Gastroesophageal sphincter (tissue), 4 donors: Measurements from ENCODE around the gene RGS7BP. TPM values are rescaled to one million over a fixed set of nuclear protein-coding genes. Genes with fewer than 3 reads are reported as not detected.

Experiments
- ATAC-seq: fragments of 150-250 bp; one replicate; pipeline ENCODE4 v1.9.1; 2016; ENCODE audit warnings: mild to moderate bottlenecking, moderate library complexity
- H3K27ac ChIP-seq, 4 donors: fragments of 200-600 bp; sonication (generic) in 3 of 4; 1 replicate in 3 of 4; 2 replicates in 1 of 4; pipeline ENCODE4 v1.5.1; 2016 to 2019
- H3K27me3 ChIP-seq: fragments of 200-600 bp; sonication (generic); one replicate; pipeline ENCODE4 v1.5.1; 2019
- H3K36me3 ChIP-seq, 2 donors: fragments of 200-600 bp; sonication (generic); one replicate each; pipeline ENCODE4 v1.5.1; 2019; ENCODE audit warnings: control low read depth in 1 of 2
- H3K4me1 ChIP-seq, 3 donors: fragments of 200-600 bp; sonication (generic); 1 replicate in 2 of 3; 2 replicates in 1 of 3; pipeline ENCODE4 v1.5.1; 2016 to 2019; ENCODE audit warnings: control low read depth in 2 of 3
- H3K4me3 ChIP-seq, 2 donors: fragments of 200-600 bp; sonication (generic); one replicate each; pipeline ENCODE4 v1.5.1; 2019; ENCODE audit warnings: mild to moderate bottlenecking in 1 of 2, moderate library complexity in 1 of 2
- H3K9me3 ChIP-seq, 3 donors: fragments of 200-600 bp; sonication (generic); one replicate each; pipeline ENCODE4 v1.5.1; 2017 to 2019; ENCODE audit warnings: control low read depth in 2 of 3
- CTCF ChIP-seq, 4 experiments: fragments of 200-600 bp in 2 of 4; fragments of 450-650 bp in 2 of 4; sonication (generic) in 1 of 4; IDR thresholded peaks; one replicate each; pipeline ENCODE4 v1.5.1; 2017 to 2019; ENCODE audit warnings: antibody characterized with exemption in 4 of 4, mild to moderate bottlenecking in 2 of 4, moderate library complexity in 2 of 4
- EP300 ChIP-seq: sonication (generic); formaldehyde crosslinking; IDR thresholded peaks from one replicate; pipeline ENCODE4 v1.6.1; 2017; ENCODE audit warnings: antibody characterized with exemption, mild to moderate bottlenecking
- POLR2A ChIP-seq, 2 donors: fragments of 450-650 bp; IDR thresholded peaks; one replicate each; pipeline ENCODE4 v1.6.1; 2017; ENCODE audit warnings: antibody characterized with exemption in 2 of 2, mild to moderate bottlenecking in 2 of 2, moderate library complexity in 1 of 2
- POLR2AphosphoS5 ChIP-seq: sonication (generic); formaldehyde crosslinking; IDR thresholded peaks from one replicate; pipeline ENCODE4 v1.6.1; 2017; ENCODE audit warnings: antibody characterized with exemption
- WGBS, 2 donors: methylation state at CpG; one replicate each; pipeline ENCODE4 v1.1.5; 2018; ENCODE audit warnings: low coverage in 1 of 2; 5-methylcytosine and 5-hydroxymethylcytosine counted together
- total RNA-seq, 4 donors: library from RNA; depleted of rRNA; stranded (reverse); fragments of >200 nt; gene quantifications; one replicate each; pipeline ENCODE4 v1.1.0, GENCODE V29; 2016

RGS7BP gene
- total RNA-seq, result 1 to 10 TPM; 1.5 to 4.4 (median 3.7) TPM

- Histone ChIP-seq H3K27me3 (peaks cover 15% of the 10 kb centered on the region), H3K9me3 (no peaks in the 10 kb centered on the region), H3K4me1 (peaks cover 0 to 34% (median 5%) of the 10 kb centered on the region in 3 donors), H3K4me3 (peak within 1 kb of the TSS; percentile 13 to 59), H3K27ac (peak within 1 kb of the TSS in 2 of 4 donors; percentile 53 to 64), H3K36me3 (no peaks in the 10 kb centered on the region)
- peak; percentile 67 for ATAC-seq
- 0 to 2% methylated on average over 7 to 9 of the region's 53 CpGs for WGBS, 2 donors
- TF ChIP-seq CTCF (IDR thresholded peaks at IDR 0.05) (peak in 3 of 4 experiments; percentile 25 to 42 (median 27)), POLR2AphosphoS5 (no peak)
Measured at GRCh38 chr5:64505769-64506566, at the start of gene RGS7BP. TSS of gene RGS7BP (plus strand) at chr5:64506015. CDS start at chr5:64506625, 610 bp downstream.

- H3K4me3 ChIP-seq, result no peak overlapping the region
- H3K36me3 ChIP-seq, result no peaks in the 10 kb centered on the region
- no peaks in the 10 kb centered on the region for H3K27me3 ChIP-seq
- H3K9me3 ChIP-seq, result peaks cover 0 to 8% (median 0%) of the 10 kb centered on the region in 3 donors
- H3K27ac ChIP-seq, result no peak overlapping the region
- WGBS, 2 donors, result 54 to 82% methylated on average over 1 of the region's 1 CpG
- no peak for ATAC-seq
- H3K4me1 ChIP-seq, result no peaks in the 10 kb centered on the region
- TF ChIP-seq EP300, result no peak
- TF ChIP-seq CTCF (IDR thresholded peaks at IDR 0.05), result no peak
- no peak for TF ChIP-seq POLR2A (IDR thresholded peaks at IDR 0.05)
- no peak for TF ChIP-seq POLR2AphosphoS5
Measured at GRCh38 chr5:64457846-64458245, 48.0 kb upstream of the RGS7BP start.

GRCh38 chr5:64458948-64459347 lies 46.9 kb upstream of the RGS7BP start:
- Histone ChIP-seq H3K27me3 (no peaks in the 10 kb centered on the region), H3K36me3 (no peaks in the 10 kb centered on the region), H3K27ac (no peak overlapping the region), H3K4me1 (no peaks in the 10 kb centered on the region), H3K4me3 (no peak overlapping the region), H3K9me3 (peaks cover 0 to 15% (median 0%) of the 10 kb centered on the region in 3 donors)
- WGBS, 2 donors, result 39% methylated on average over 2 of the region's 3 CpGs; no CpG with 5 or more reads in 1 of the 2 donors
- TF ChIP-seq POLR2AphosphoS5 (no peak), CTCF (IDR thresholded peaks at IDR 0.05) (no peak), EP300 (no peak), POLR2A (IDR thresholded peaks at IDR 0.05) (no peak)
- no peak for ATAC-seq

- ATAC-seq, result no peak
- Histone ChIP-seq H3K9me3 (peaks cover 0 to 24% (median 0%) of the 10 kb centered on the region in 3 donors), H3K4me1 (no peaks in the 10 kb centered on the region), H3K27me3 (no peaks in the 10 kb centered on the region), H3K4me3 (no peak overlapping the region), H3K36me3 (no peaks in the 10 kb centered on the region), H3K27ac (no peak overlapping the region)
- 61 to 81% methylated on average over 3 to 4 of the region's 4 CpGs for WGBS, 2 donors
- TF ChIP-seq EP300 (no peak), POLR2A (IDR thresholded peaks at IDR 0.05) (no peak), CTCF (IDR thresholded peaks at IDR 0.05) (no peak), POLR2AphosphoS5 (no peak)
Measured at GRCh38 chr5:64462391-64462790, 43.4 kb upstream of the RGS7BP start.

GRCh38 chr5:64486163-64486562 lies 19.7 kb upstream of the RGS7BP start:
- 56 to 85% methylated on average over 2 of the region's 2 CpGs for WGBS, 2 donors
- H3K4me1 ChIP-seq, result no peaks in the 10 kb centered on the region
- no peaks in the 10 kb centered on the region for H3K27me3 ChIP-seq
- no peak for ATAC-seq
- H3K9me3 ChIP-seq, result peaks cover 0 to 16% (median 0%) of the 10 kb centered on the region in 3 donors
- no peak overlapping the region for H3K4me3 ChIP-seq
- H3K27ac ChIP-seq, result no peak overlapping the region
- TF ChIP-seq POLR2AphosphoS5 (no peak), EP300 (no peak), CTCF (IDR thresholded peaks at IDR 0.05) (no peak), POLR2A (IDR thresholded peaks at IDR 0.05) (no peak)
- no peaks in the 10 kb centered on the region for H3K36me3 ChIP-seq
